SH-SY5Y (cell line): ENCODE measurements around the gene TMEM87B.

Source experiments
- GATA2 ChIP-seq: IDR thresholded peaks from 2 replicates; pipeline ENCODE4 v1.6.1; 2011; ENCODE audit warnings: mild to moderate bottlenecking, low read depth, low read length
- GATA3 ChIP-seq: IDR thresholded peaks from 2 replicates; pipeline ENCODE4 v1.6.1; 2011; ENCODE audit warnings: low read depth, mild to moderate bottlenecking, low read length, moderate library complexity

- no peak for TF ChIP-seq GATA2
- no peak for TF ChIP-seq GATA3
Measured at GRCh38 chr2:112096098-112096497, 41.0 kb downstream of the TMEM87B start.
